HG02981 (cell line): Measurements from ENCODE around the gene ZC3HAV1L.
A peak's percentile ranks its signal among the peaks of the same experiment; 100 is the strongest.
"Not testable (repeated sequence)": the region's sequence is repeated elsewhere in the genome, so short reads cannot be mapped to it uniquely, and the experiment has no call there.

ENCODE experiments used
- ATAC-seq: cut with Tn5 transposase; IDR thresholded peaks from one replicate; pipeline ENCODE4 v1.9.1; 2021; ENCODE audit warnings: mild to moderate bottlenecking, moderate library complexity; ENCODE audit not compliant: unreplicated experiment

Gene ZC3HAV1L

DNA sequence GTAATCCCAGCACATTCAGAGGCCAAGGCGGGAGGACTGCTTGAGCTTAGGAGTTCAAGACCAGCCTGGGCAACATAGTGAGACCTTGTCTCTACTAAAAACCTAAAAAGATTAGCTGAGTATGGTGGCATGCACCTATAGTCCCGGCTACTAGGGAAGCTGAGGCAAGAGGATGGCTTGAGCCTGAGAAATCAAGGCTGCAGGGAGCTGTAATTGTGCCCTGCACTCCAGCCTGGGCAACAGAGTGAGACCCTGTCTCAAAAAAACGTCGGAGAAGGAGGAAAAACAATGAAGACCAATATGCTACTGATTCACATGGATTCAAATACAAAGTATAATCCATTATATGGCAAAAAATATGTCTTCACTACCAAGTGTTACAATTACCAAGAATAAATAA, 13.6 kb downstream of the ZC3HAV1L start:
- ATAC-seq = no peak

DNA sequence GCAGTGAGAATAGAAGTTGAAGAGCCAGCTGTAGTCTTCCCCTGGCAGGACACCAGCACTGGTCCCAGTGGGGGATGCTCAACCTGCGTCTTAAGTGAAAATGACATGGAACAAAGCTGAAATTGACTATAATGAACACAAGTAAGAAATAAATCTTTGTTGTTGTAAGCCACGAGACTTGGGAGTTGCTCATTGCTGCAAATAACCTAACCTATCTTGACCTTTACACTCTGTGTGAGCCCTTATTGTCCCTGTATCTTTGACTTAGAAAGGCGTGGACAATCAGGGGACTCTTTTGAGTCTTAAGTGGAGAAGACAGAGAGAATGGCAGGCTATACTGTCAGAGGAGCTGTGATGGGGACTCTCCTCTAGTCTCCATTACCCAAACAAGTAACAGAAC, 16.9 kb downstream of the ZC3HAV1L start:
- no peak for ATAC-seq

GRCh38 chr7:139016931-139017511, 18.8 kb downstream of the ZC3HAV1L start:
- ATAC-seq = peak; percentile 91

DNA sequence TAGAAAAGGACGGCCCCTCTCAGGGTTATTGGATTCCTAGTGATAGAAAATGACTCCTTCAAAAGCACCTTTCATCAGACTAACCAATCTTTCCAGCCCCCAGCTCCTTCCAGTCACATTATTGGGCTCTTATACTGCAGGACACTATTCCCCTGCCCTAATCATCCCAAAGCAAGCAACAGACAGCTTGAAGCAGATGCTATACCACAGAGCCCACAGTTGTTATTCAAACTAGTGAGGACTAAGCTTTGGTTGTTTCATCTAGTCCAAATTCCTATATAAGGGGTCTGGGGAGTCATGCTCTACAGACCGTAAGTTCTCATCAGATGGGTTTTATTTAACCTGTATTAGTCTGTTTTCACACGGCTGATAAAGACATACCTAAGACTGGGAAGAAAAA, 24.5 kb downstream of the ZC3HAV1L start:
- ATAC-seq = no peak

- no peak for ATAC-seq
Observed at GRCh38 chr7:139004321-139005090, 31.3 kb downstream of the ZC3HAV1L start.

DNA sequence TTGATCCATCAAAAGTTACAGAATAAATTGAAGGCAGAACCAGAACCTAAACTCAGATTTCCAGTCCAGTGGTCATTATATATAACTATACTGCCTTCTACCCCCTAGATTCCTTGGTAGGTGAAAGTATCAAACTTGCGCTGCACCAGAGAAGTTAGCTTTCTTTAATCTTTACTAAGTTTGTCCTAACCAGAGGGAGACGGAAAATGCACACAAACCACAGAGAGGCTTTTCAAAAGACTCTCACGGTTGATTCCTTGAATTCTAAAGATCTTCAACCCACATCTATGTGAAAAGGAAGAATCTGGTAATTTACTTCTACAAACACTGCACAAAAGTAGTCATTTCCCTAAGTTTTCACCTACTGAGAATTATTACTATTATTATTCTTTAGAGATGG, 36.4 kb downstream of the ZC3HAV1L start:
- no peak for ATAC-seq

DNA sequence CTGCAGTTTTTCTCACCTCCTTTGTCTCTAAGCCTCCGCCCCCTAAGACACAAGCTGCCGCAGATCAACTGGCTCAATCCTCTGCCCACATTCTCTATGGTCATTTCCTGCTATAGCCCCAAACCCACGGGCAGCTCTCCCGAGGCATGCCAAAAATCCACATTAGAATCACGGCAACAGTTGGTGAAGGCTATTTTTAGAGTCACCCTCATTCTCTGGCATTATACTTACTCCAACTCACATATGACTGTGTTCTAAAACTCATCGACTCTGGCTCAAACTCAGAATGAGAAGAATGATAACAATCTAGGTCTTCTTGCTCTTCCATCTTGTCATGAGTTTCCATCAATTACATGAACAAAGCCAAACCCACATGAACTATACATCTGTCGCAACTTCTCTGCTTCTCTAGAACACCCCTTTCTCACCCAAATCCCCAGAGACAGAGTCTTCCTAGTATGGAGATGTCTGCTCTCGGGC, 43.8 kb downstream of the ZC3HAV1L start:
- no peak for ATAC-seq

- ATAC-seq = no peak
Observed at GRCh38 chr7:138987686-138988085, 48.2 kb downstream of the ZC3HAV1L start.

- ATAC-seq = no peak
Observed at GRCh38 chr7:138982204-138982623, 53.6 kb downstream of the ZC3HAV1L start.

GRCh38 chr7:138981332-138982203, 54.3 kb downstream of the ZC3HAV1L start, which contains the start of gene KIAA1549:
KIAA1549 (minus strand) TSS chr7:138981389; CDS start chr7:138981269, 120 bp downstream.
- peak; percentile 83 for ATAC-seq

GRCh38 chr7:138980563-138981291, 55.1 kb downstream of the ZC3HAV1L start:
- ATAC-seq = peak; percentile 40

GRCh38 chr7:138979988-138980562, 55.8 kb downstream of the ZC3HAV1L start:
- no peak for ATAC-seq

GRCh38 chr7:138979226-138979979, 56.4 kb downstream of the ZC3HAV1L start:
- ATAC-seq = peak; percentile 32

- ATAC-seq = no peak
Observed at GRCh38 chr7:138978541-138979184, 57.2 kb downstream of the ZC3HAV1L start.

GRCh38 chr7:138976161-138976560, 59.7 kb downstream of the ZC3HAV1L start:
- ATAC-seq = not testable (repeated sequence)
